CD14-positive monocyte (primary cell): ENCODE data around the gene WFDC12. TPM values are rescaled to one million over a fixed set of nuclear protein-coding genes. Genes with fewer than 3 reads are reported as not detected.

Experiments used
- DNase-seq, 3 donors: peaks; one replicate each; pipeline ENCODE4 v3.0.0-alpha.2; 2011 to 2022
- H2AFZ ChIP-seq: 2 replicates; pipeline ENCODE4 v1.6.0; 2012; ENCODE audit warnings: mild to moderate bottlenecking, low read depth, low read length, inconsistent platforms; ENCODE audit not compliant: insufficient read depth, poor library complexity, severe bottlenecking
- H3K27ac ChIP-seq, 2 donors: 1 replicate in 1 of 2; 2 replicates in 1 of 2; pipeline ENCODE4 v1.5.1; 2012 to 2013; ENCODE audit warnings: low read length in 2 of 2, control low read depth in 1 of 2, inconsistent platforms in 1 of 2, low read depth in 1 of 2, mild to moderate bottlenecking in 1 of 2
- H3K27me3 ChIP-seq, 2 donors: one replicate each; pipeline versions ENCODE4 v1.6.0 to v1.6.1; 2011 to 2013; ENCODE audit warnings: low read length in 2 of 2; ENCODE audit not compliant: control insufficient read depth in 2 of 2, insufficient read depth in 2 of 2
- H3K36me3 ChIP-seq, 2 donors: replicated peaks in 1 of 2; 1 replicate in 1 of 2; 2 replicates in 1 of 2; pipeline versions ENCODE4 v1.5.1 to v1.6.1; 2012 to 2013; ENCODE audit warnings: low read length in 2 of 2, control low read depth in 1 of 2, inconsistent platforms in 1 of 2, mild to moderate bottlenecking in 1 of 2; ENCODE audit not compliant: insufficient read depth in 2 of 2, control insufficient read depth in 1 of 2
- H3K4me1 ChIP-seq, 2 donors: 1 replicate in 1 of 2; 2 replicates in 1 of 2; pipeline versions ENCODE4 v1.5.1 to v1.6.1; 2012 to 2013; ENCODE audit warnings: low read length in 2 of 2, control low read depth in 1 of 2, inconsistent platforms in 1 of 2, mild to moderate bottlenecking in 1 of 2, moderate library complexity in 1 of 2; ENCODE audit not compliant: insufficient read depth in 2 of 2, control insufficient read depth in 1 of 2
- H3K4me2 ChIP-seq: replicated peaks from 2 replicates; pipeline ENCODE3; 2012; ENCODE audit warnings: low read length, moderate library complexity, mild to moderate bottlenecking; ENCODE audit not compliant: poor library complexity, severe bottlenecking; ENCODE audit errors: extremely low read depth
- H3K4me3 ChIP-seq, 3 experiments: fragments of 200-600 bp in 1 of 3; sonication (generic) in 1 of 3; replicated peaks in 1 of 3; 1 replicate in 2 of 3; 2 replicates in 1 of 3; pipeline ENCODE4 v1.5.1; 2011 to 2013; ENCODE audit warnings: low read length in 3 of 3, mild to moderate bottlenecking in 3 of 3, control low read depth in 2 of 3, low read depth in 2 of 3, inconsistent platforms in 1 of 3, moderate library complexity in 1 of 3
- H3K79me2 ChIP-seq: 2 replicates; pipeline ENCODE4 v1.6.0; 2012; ENCODE audit warnings: mild to moderate bottlenecking, control low read depth, inconsistent platforms, low read length, moderate library complexity; ENCODE audit not compliant: insufficient read depth
- H3K9ac ChIP-seq: 2 replicates; pipeline ENCODE4 v1.6.0; 2017; ENCODE audit warnings: low read length, mild to moderate bottlenecking; ENCODE audit not compliant: insufficient read depth, poor library complexity, severe bottlenecking
- H3K9me3 ChIP-seq, 2 donors: replicated peaks in 1 of 2; 1 replicate in 1 of 2; 2 replicates in 1 of 2; pipeline versions ENCODE4 v1.5.1 to v1.6.1; 2012 to 2013; ENCODE audit warnings: low read length in 2 of 2, control low read depth in 1 of 2; ENCODE audit not compliant: control insufficient read depth in 1 of 2, insufficient read depth in 1 of 2
- H4K20me1 ChIP-seq: 2 replicates; pipeline ENCODE4 v1.6.0; 2012; ENCODE audit warnings: mild to moderate bottlenecking, low read length, control low read depth, moderate library complexity; ENCODE audit not compliant: insufficient read depth
- H3K27ac Mint-ChIP-seq, 7 donors: one replicate each; pipeline ENCODE4 v1.8.0; 2020; ENCODE audit warnings: mild to moderate bottlenecking in 7 of 7, mixed read lengths in 7 of 7, moderate library complexity in 6 of 7, inconsistent platforms in 2 of 7
- H3K27me3 Mint-ChIP-seq, 3 donors: one replicate each; pipeline ENCODE4 v1.8.0; 2021 to 2022; ENCODE audit warnings: low read depth in 3 of 3, mild to moderate bottlenecking in 3 of 3, mixed read lengths in 3 of 3, moderate library complexity in 3 of 3, inconsistent platforms in 1 of 3
- H3K36me3 Mint-ChIP-seq, 2 donors: one replicate each; pipeline ENCODE4 v1.8.0; 2020; ENCODE audit warnings: mixed read lengths in 2 of 2, inconsistent platforms in 1 of 2, mild to moderate bottlenecking in 1 of 2
- H3K4me1 Mint-ChIP-seq: one replicate; pipeline ENCODE4 v1.8.0; 2020; ENCODE audit warnings: mild to moderate bottlenecking, mixed read lengths
- H3K4me3 Mint-ChIP-seq, 2 donors: one replicate each; pipeline ENCODE4 v1.8.0; 2020; ENCODE audit warnings: mild to moderate bottlenecking in 2 of 2, mixed read lengths in 2 of 2, moderate library complexity in 1 of 2
- H3K9me3 Mint-ChIP-seq, 7 donors: one replicate each; pipeline ENCODE4 v1.8.0; 2020 to 2022; ENCODE audit warnings: mixed read lengths in 7 of 7, mild to moderate bottlenecking in 6 of 7, moderate library complexity in 6 of 7, inconsistent platforms in 2 of 7
- WGBS: methylation state at CpG from one replicate; pipeline ENCODE4 v1.1.5; 2013; ENCODE audit warnings: missing lambda C conversion rate; ENCODE audit not compliant: insufficient coverage; 5-methylcytosine and 5-hydroxymethylcytosine counted together
- intact Hi-C, 2 donors: fragments of 100-400 bp; cut with micrococcal nuclease; formaldehyde crosslinking; loops; one replicate each; pipeline versions ENCODE4 v1.15.0 to v1.15.1; 2023
- polyA plus RNA-seq, 3 donors: library from polyadenylated mRNA; depleted of rRNA in 1 of 3; unstranded in 2 of 3; stranded (reverse) in 1 of 3; fragments of 300-500 nt in 2 of 3; fragments of >200 nt in 1 of 3; fragmentation: Illumina TruSeq in 2 of 3; gene quantifications; 1 replicate in 2 of 3; 2 replicates in 1 of 3; pipeline ENCODE4 v1.2.3, GENCODE V29; 2012 to 2021
- TF ChIP-seq, protein P1 (sequence below): fragments of 200-600 bp; IDR thresholded peaks from one replicate; pipeline ENCODE4 v1.8.0; 2022; ENCODE audit warnings: antibody characterized with exemption, mild to moderate bottlenecking

WFDC12 gene
- polyA plus RNA-seq, 3 donors: not detected

DNA sequence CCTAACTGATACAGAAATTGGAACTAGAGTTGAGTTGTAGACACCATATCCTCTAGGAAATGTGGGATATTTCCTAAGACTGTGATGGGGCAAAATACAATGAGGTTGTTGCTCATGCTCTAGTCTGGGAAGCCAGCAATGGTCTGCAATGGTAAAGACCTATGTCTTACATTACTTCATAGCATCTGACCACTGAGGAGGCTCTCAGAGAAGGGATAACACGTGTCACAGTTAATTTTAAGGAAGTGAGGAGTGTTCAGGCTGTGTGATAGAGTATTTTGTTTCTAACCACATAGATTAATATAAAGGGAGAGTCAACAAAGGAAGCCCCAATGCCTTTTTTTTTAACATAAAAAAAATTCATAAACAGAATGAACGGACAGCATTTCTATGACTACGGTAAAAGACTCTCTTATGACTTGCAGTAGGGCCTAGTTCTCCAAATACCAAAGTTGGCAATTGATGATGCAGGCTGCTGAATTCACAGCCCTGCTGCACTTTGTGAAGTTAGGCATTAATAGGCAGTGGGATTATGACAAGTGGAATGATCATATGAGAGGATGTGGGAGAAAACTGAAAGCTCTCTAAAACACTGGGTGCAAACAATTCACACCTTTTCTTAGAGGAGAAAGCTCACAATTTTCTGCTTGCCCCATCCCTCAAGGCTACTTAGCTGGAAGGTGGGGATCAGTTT, 37.0 kb downstream of the WFDC12 start:
- no peak overlapping the region for H2AFZ ChIP-seq
- Mint-ChIP-seq H3K36me3 (peaks cover 53 to 75% of the 10 kb centered on the region in 2 donors), H3K4me3 (no peak overlapping the region), H3K27ac (no peak overlapping the region), H3K27me3 (no peaks in the 10 kb centered on the region), H3K4me1 (peaks cover 6% of the 10 kb centered on the region), H3K9me3 (peaks cover 0 to 2% (median 0%) of the 10 kb centered on the region in 7 donors)
- H3K9me3 ChIP-seq: no peaks in the 10 kb centered on the region
- H3K4me1 ChIP-seq: no peaks in the 10 kb centered on the region
- TF ChIP-seq, protein P1, sequence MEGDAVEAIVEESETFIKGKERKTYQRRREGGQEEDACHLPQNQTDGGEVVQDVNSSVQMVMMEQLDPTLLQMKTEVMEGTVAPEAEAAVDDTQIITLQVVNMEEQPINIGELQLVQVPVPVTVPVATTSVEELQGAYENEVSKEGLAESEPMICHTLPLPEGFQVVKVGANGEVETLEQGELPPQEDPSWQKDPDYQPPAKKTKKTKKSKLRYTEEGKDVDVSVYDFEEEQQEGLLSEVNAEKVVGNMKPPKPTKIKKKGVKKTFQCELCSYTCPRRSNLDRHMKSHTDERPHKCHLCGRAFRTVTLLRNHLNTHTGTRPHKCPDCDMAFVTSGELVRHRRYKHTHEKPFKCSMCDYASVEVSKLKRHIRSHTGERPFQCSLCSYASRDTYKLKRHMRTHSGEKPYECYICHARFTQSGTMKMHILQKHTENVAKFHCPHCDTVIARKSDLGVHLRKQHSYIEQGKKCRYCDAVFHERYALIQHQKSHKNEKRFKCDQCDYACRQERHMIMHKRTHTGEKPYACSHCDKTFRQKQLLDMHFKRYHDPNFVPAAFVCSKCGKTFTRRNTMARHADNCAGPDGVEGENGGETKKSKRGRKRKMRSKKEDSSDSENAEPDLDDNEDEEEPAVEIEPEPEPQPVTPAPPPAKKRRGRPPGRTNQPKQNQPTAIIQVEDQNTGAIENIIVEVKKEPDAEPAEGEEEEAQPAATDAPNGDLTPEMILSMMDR: no peak
- intact Hi-C loops: no loop called here
- no peaks in the 10 kb centered on the region for H3K79me2 ChIP-seq
- no peak overlapping the region for H3K4me3 ChIP-seq
- no peak overlapping the region for H3K9ac ChIP-seq
- H3K36me3 ChIP-seq: peaks cover 6 to 77% of the 10 kb centered on the region in 2 donors
- H3K27ac ChIP-seq: no peak overlapping the region
- 13% methylated on average over 2 of the region's 3 CpGs for WGBS
- no peaks in the 10 kb centered on the region for H3K27me3 ChIP-seq
- peak in 2 of 3 donors; percentile 3 to 25 for DNase-seq
- no peak overlapping the region for H3K4me2 ChIP-seq
- peaks cover 34% of the 10 kb centered on the region for H4K20me1 ChIP-seq

- Histone ChIP-seq H4K20me1 (peaks cover 39% of the 10 kb centered on the region), H3K4me1 (no peaks in the 10 kb centered on the region), H3K27me3 (no peaks in the 10 kb centered on the region), H3K4me2 (no peak overlapping the region), H3K36me3 (peaks cover 19 to 85% of the 10 kb centered on the region in 2 donors), H3K4me3 (no peak overlapping the region), H3K79me2 (no peaks in the 10 kb centered on the region), H2AFZ (no peak overlapping the region), H3K9me3 (no peaks in the 10 kb centered on the region), H3K9ac (no peak overlapping the region), H3K27ac (no peak overlapping the region)
- Mint-ChIP-seq H3K36me3 (peaks cover 57 to 85% of the 10 kb centered on the region in 2 donors), H3K9me3 (peaks cover 2 to 6% (median 5%) of the 10 kb centered on the region in 7 donors), H3K27me3 (no peaks in the 10 kb centered on the region), H3K4me3 (no peak overlapping the region), H3K4me1 (peaks cover 6% of the 10 kb centered on the region), H3K27ac (peak overlapping the region in 2 of 7 donors; percentile 29 to 66)
- no CpG with 5 or more reads among the region's 1 CpG for WGBS
- intact Hi-C loops: no loop called here
- TF ChIP-seq, protein P1: no peak
- DNase-seq: no peak
Observed at GRCh38 chr20:45085867-45086266, 38.4 kb downstream of the WFDC12 start.
